ENCODE data around the gene KCNQ4. TPM values are rescaled to one million over a fixed set of nuclear protein-coding genes. Genes with fewer than 3 reads are reported as not detected.

Gene KCNQ4
- total and polyA plus RNA-seq, 2 donors from 2014 or later, result 0.65 to 1.2 TPM

DNA sequence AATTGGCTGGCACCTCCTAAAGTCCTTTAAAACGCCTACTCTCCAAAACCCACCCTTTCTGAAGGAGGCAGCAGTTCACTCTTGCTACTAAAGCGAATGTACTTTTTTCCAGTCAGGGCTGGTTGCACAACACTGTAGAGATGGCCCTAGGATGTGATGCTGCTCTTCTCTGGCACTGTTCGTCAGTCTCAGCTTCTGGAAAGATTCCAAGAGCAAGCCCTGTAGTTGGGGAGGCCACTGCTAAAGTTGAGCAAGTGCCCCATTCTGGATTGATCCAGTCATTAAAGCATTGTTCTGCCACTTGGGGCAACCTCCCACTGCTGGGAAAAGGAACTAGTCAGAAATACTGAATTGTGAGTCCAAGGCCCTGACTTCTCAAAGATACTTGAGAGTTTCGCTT, 28.5 kb upstream of the KCNQ4 start:
- FAIRE-seq (no peak), DNase-seq (no peak)
- intact Hi-C loops (cut with DNase I), result no loop called here
- Histone ChIP-seq H3K4me3 (ENCODE audit: low read length in 3 of 3) (no peak overlapping the region), H3K27ac (ENCODE audit: low read depth in 2 of 2, low read length in 2 of 2) (peak overlapping the region in 1 of 2 donors; percentile 20), H3K9me3 (ENCODE audit: control insufficient read depth in 2 of 3, insufficient read depth in 1 of 3, low read length in 3 of 3) (no peaks in the 10 kb centered on the region), H3K9ac (ENCODE audit: low read length in 3 of 3) (no peak overlapping the region), H3K4me1 (ENCODE audit: control insufficient read depth in 2 of 3, insufficient read depth in 2 of 3, low read depth in 1 of 3, low read length in 3 of 3) (peaks cover 0 to 23% (median 19%) of the 10 kb centered on the region in 3 donors), H3K27me3 (ENCODE audit: control insufficient read depth, insufficient read depth, low read length) (no peaks in the 10 kb centered on the region), H3K36me3 (ENCODE audit: control insufficient read depth in 2 of 3, insufficient read depth in 3 of 3, low read length in 3 of 3) (peaks cover 19 to 89% (median 49%) of the 10 kb centered on the region in 3 donors)
- TF ChIP-seq, protein P1, sequence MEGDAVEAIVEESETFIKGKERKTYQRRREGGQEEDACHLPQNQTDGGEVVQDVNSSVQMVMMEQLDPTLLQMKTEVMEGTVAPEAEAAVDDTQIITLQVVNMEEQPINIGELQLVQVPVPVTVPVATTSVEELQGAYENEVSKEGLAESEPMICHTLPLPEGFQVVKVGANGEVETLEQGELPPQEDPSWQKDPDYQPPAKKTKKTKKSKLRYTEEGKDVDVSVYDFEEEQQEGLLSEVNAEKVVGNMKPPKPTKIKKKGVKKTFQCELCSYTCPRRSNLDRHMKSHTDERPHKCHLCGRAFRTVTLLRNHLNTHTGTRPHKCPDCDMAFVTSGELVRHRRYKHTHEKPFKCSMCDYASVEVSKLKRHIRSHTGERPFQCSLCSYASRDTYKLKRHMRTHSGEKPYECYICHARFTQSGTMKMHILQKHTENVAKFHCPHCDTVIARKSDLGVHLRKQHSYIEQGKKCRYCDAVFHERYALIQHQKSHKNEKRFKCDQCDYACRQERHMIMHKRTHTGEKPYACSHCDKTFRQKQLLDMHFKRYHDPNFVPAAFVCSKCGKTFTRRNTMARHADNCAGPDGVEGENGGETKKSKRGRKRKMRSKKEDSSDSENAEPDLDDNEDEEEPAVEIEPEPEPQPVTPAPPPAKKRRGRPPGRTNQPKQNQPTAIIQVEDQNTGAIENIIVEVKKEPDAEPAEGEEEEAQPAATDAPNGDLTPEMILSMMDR (IDR thresholded peaks at IDR 0.05; ENCODE audit: borderline replicate concordance, extremely low read depth, insufficient read depth), result no peak

DNA sequence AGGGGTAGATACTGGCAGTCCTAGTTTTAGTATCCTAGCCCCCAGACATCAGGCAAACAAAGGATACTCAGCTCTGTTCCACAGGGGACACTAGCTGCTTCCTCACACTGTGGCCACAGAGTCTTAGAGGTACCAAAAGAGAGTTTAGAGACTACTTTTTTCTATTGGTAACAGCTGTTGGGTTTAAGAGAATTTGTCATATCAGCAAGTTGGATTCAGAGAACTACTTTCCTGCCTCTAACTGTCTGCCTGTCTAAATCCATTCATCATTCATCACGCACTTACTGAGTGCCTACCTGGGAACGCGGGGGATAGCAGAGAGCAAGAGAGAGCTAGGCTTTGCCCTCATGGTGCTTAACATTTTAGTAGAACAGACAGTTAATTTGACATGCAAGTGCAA, 27.1 kb upstream of the KCNQ4 start:
- TF ChIP-seq, protein P1 (IDR thresholded peaks at IDR 0.05; ENCODE audit: borderline replicate concordance, extremely low read depth, insufficient read depth), result no peak
- Histone ChIP-seq H3K4me3 (ENCODE audit: low read length in 3 of 3) (no peak overlapping the region), H3K36me3 (ENCODE audit: control insufficient read depth in 2 of 3, insufficient read depth in 3 of 3, low read length in 3 of 3) (peaks cover 19 to 91% (median 55%) of the 10 kb centered on the region in 3 donors), H3K27ac (ENCODE audit: low read depth in 2 of 2, low read length in 2 of 2) (peak overlapping the region in 1 of 2 donors; percentile 58), H3K9ac (ENCODE audit: low read length in 3 of 3) (no peak overlapping the region), H3K9me3 (ENCODE audit: control insufficient read depth in 2 of 3, insufficient read depth in 1 of 3, low read length in 3 of 3) (no peaks in the 10 kb centered on the region), H3K4me1 (ENCODE audit: control insufficient read depth in 2 of 3, insufficient read depth in 2 of 3, low read depth in 1 of 3, low read length in 3 of 3) (peaks cover 0 to 23% (median 19%) of the 10 kb centered on the region in 3 donors), H3K27me3 (ENCODE audit: control insufficient read depth, insufficient read depth, low read length) (no peaks in the 10 kb centered on the region)
- no peak for FAIRE-seq
- intact Hi-C loops (cut with DNase I), result no loop called here
- DNase-seq, result no peak

DNA sequence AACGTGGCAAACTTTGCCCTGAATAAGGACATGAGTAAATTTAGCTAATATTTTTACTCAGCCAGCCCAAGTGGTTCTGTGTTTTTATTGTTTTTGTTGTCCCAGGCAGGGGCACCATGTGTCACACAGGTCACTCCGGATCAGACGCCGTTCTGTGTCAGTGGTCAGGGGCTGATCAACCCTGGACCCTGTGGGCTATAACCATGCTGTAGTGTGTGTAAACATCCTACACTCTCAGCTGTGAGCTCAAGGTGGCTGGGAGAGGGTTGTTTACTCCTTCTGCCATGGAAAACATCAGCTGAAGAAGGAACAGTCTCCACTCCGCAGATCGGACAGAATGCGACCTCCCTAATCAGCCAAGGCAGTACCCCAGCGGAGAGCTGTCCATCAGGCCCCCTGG, 26.5 kb upstream of the KCNQ4 start:
- Histone ChIP-seq H3K36me3 (ENCODE audit: control insufficient read depth in 2 of 3, insufficient read depth in 3 of 3, low read length in 3 of 3) (peaks cover 19 to 89% (median 55%) of the 10 kb centered on the region in 3 donors), H3K9me3 (ENCODE audit: control insufficient read depth in 2 of 3, insufficient read depth in 1 of 3, low read length in 3 of 3) (no peaks in the 10 kb centered on the region), H3K27ac (ENCODE audit: low read depth in 2 of 2, low read length in 2 of 2) (peak overlapping the region; percentile 26 to 42), H3K4me1 (ENCODE audit: control insufficient read depth in 2 of 3, insufficient read depth in 2 of 3, low read depth in 1 of 3, low read length in 3 of 3) (peaks cover 0 to 23% (median 19%) of the 10 kb centered on the region in 3 donors), H3K27me3 (ENCODE audit: control insufficient read depth, insufficient read depth, low read length) (no peaks in the 10 kb centered on the region), H3K9ac (ENCODE audit: low read length in 3 of 3) (peak overlapping the region in 1 of 3 donors; percentile 22), H3K4me3 (ENCODE audit: low read length in 3 of 3) (no peak overlapping the region)
- no peak for FAIRE-seq
- TF ChIP-seq, protein P1 (IDR thresholded peaks at IDR 0.05; ENCODE audit: borderline replicate concordance, extremely low read depth, insufficient read depth), result no peak
- intact Hi-C loops (cut with DNase I), result no loop called here
- DNase-seq, result no peak

DNA sequence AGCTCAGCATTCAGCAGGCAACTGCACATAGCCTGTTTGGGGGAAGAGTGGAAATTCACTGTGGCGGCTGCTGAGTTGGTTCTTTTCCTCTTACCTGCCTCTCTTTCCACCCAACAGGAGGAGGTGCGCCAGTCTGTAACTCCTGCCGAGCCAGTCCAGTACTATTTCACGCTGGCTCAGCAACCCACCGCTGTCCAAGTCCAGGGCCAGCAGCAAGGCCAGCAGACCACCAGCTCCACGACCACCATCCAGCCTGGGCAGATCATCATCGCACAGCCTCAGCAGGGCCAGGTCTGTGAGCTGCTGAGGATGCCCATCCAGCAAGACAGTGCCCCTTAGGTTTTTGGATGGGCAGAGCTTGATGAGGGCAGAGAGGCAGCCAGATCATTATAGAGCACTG, 25.6 kb upstream of the KCNQ4 start:
- FAIRE-seq, result no peak
- peaks cover 16 to 83% (median 56%) of the 10 kb centered on the region in 3 donors for H3K36me3 ChIP-seq (ENCODE audit: control insufficient read depth in 2 of 3, insufficient read depth in 3 of 3, low read length in 3 of 3)

More for the DNA sequence above, 25.6 kb upstream of the KCNQ4 start:
- DNase-seq, result no peak
- intact Hi-C loops (cut with DNase I), result no loop called here
- TF ChIP-seq, protein P1 (IDR thresholded peaks at IDR 0.05; ENCODE audit: borderline replicate concordance, extremely low read depth, insufficient read depth), result no peak
- Histone ChIP-seq H3K4me3 (ENCODE audit: low read length in 3 of 3) (no peak overlapping the region), H3K9me3 (ENCODE audit: control insufficient read depth in 2 of 3, insufficient read depth in 1 of 3, low read length in 3 of 3) (no peaks in the 10 kb centered on the region), H3K9ac (ENCODE audit: low read length in 3 of 3) (no peak overlapping the region), H3K27me3 (ENCODE audit: control insufficient read depth, insufficient read depth, low read length) (no peaks in the 10 kb centered on the region), H3K4me1 (ENCODE audit: control insufficient read depth in 2 of 3, insufficient read depth in 2 of 3, low read depth in 1 of 3, low read length in 3 of 3) (peaks cover 0 to 23% (median 19%) of the 10 kb centered on the region in 3 donors), H3K27ac (ENCODE audit: low read depth in 2 of 2, low read length in 2 of 2) (peak overlapping the region in 1 of 2 donors; percentile 77)

Data from kidney (tissue), 14 donors.